ENCODE results near the gene GLMN. TPM values are rescaled to one million over a fixed set of nuclear protein-coding genes. Genes with fewer than 3 reads are reported as not detected.

GLMN gene
- total and polyA plus RNA-seq, 2 of the 13 experiments (the other 11 are each of a cell fraction or from before 2014, with no cell fraction given) = 5.9 to 18.4 TPM

DNA sequence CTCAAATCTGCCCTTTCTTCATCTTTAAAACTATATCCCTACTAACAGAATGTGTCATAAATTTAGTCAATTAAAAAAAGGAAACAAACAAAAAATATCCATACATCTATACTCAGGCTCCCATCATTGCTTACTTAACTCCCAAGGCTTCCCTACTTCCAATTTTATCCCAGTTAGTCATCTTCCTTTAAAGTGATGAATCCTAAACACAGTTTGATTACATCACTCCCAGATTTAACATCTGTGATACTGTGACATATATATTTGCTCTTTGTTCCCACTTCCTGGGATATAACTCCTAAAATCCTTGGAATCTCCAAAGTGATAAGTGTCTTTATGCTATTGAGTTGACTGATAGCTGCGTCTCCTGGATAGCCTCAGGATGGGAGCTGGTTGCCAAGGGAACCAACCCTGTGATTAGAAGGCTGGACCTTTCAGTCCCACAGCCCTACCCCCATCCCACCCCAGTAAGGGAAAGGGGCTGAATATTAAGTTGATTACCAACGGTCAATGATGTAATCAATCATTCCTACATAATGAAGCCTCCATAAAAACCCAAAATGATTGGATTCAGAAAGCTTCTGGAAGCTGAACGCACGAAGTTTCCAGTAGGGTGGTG, 21.6 kb downstream of the GLMN start:
- no peaks in the 10 kb centered on the region for H3K4me1 ChIP-seq (ENCODE audit: insufficient read depth, low read length)
- DNase-seq (ENCODE audit: low spot score) (no peak), ATAC-seq (no peak), FAIRE-seq (no peak)
- no peak for TF ChIP-seq AHDC1 (CRISPR knock-in tag; IDR thresholded peaks at IDR 0.05; ENCODE audit: borderline replicate concordance)
- peak; percentile 21; the same call in 1 of the 2 replicates for TF ChIP-seq ATF7 (IDR thresholded peaks at IDR 0.05)
- no peak for TF ChIP-seq ATF7 (CRISPR knock-in tag; IDR thresholded peaks at IDR 0.05)
- in situ Hi-C loops (cut with HindIII; ENCODE audit: extremely low pct_ligation_motif_present, low pct_unique_long_range_greater_than_20kb) (no loop called here), intact Hi-C loops (cut with micrococcal nuclease; ENCODE audit: unreplicated experiment) (no loop called here)
- no peaks in the 10 kb centered on the region for H4K20me1 ChIP-seq (ENCODE audit: insufficient read depth, low read length)
- no peaks in the 10 kb centered on the region for H3K9me3 ChIP-seq (ENCODE audit: low read length)
- no peak overlapping the region for H3K27ac ChIP-seq (ENCODE audit: extremely low read length, insufficient read depth, low read length)
- no peaks in the 10 kb centered on the region for H3K79me2 ChIP-seq (ENCODE audit: insufficient read depth, low read length)
- BruUV-seq (replicated peaks) = no TSS peak
- H3K36me3 ChIP-seq (replicated peaks in 1 of 2; ENCODE audit: control insufficient read depth in 1 of 2, insufficient read depth in 2 of 2, low read length in 2 of 2) = peaks cover 6 to 35% of the 10 kb centered on the region in 2 experiments
- POLR2A ChIA-PET = no interaction called here
- no peak overlapping the region for H2AFZ ChIP-seq (ENCODE audit: low read length)
- CTCF ChIA-PET (ENCODE audit: low intra/inter-chr PET ratio, low total read pairs) = no interaction called here
- H3K4me3 ChIP-seq (replicated peaks in 1 of 3; ENCODE audit: insufficient read depth in 1 of 3, low read depth in 2 of 3, low read length in 3 of 3) = no peak overlapping the region
- no peak overlapping the region for H3K4me2 ChIP-seq (ENCODE audit: low read depth, low read length)
- no peaks in the 10 kb centered on the region for H3K27me3 ChIP-seq (ENCODE audit: control insufficient read depth in 1 of 2, insufficient read depth in 2 of 2, low read length in 2 of 2)
- 98% methylated on average over 4 of the region's 4 CpGs for WGBS (ENCODE audit: low lambda C conversion rate)
- H3K9ac ChIP-seq (ENCODE audit: insufficient read depth, low read depth, low read length) = no peak overlapping the region
